Glomerular visceral epithelial cell (primary cell): ENCODE data around the gene PTPRD.

Experiments
- DNase-seq: peaks from one replicate; pipeline ENCODE4 v3.0.0-alpha.2; 2016; ENCODE audit errors: extremely low spot score

The PTPRD gene

DNA sequence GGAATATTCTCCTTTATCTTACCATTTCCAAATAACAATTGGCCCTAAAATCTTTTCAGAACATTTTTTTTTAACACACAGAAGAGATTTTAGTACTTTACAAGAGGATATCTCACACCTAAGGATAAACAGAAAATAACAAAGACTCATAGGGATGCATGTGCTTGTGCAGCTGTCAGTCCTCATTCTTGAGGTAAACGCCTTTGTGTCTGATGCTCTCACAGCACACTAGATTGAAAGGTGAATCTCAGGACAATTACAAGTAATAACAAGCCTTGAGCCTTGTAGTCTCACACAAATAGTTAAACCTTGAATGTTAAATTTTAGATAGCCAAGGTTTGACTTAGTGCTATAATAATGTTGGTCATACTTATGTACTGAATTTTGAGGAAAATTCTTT lies 439.2 kb downstream of the PTPRD start:
- no peak for DNase-seq

- no peak for DNase-seq
Observed at GRCh38 chr9:10172476-10172875, 440.3 kb downstream of the PTPRD start.

DNA sequence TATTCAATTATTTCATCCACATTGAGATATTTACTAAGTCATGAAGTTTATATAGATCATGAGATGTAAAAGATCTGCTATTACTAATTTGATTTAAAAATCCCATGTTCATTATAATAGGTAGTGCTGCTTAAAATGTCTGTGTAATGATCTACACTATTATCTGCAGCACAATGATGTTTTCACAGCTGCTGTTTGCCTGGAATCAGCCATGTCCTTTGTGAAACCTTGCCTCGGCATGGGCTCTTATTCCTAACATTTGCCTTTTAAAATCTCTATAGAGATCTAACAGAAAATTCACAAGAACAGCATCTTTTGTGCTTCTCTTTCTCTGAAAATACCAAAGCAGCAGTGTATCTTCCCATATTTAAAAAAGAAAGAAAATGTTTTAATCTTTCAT lies 444.6 kb downstream of the PTPRD start:
- DNase-seq: no peak

DNA sequence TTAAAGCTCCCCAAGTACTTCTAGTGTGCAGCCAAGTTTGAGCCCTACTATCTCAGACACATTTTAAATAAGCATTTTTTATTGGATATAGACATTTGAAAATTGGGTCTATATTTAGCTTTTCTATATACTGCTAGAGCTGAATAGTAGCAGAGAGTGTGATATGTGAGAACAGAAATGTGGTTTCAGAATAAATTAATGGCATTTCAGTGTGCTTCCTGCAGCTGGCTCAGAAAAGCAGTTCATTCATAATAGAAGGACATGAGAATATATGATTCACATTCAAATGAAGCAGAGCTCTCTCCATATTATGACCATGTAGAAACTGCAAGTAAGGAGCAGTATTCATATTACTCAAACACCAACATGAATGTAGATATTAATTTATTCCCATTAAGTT lies 464.0 kb downstream of the PTPRD start:
- DNase-seq: no peak

DNA sequence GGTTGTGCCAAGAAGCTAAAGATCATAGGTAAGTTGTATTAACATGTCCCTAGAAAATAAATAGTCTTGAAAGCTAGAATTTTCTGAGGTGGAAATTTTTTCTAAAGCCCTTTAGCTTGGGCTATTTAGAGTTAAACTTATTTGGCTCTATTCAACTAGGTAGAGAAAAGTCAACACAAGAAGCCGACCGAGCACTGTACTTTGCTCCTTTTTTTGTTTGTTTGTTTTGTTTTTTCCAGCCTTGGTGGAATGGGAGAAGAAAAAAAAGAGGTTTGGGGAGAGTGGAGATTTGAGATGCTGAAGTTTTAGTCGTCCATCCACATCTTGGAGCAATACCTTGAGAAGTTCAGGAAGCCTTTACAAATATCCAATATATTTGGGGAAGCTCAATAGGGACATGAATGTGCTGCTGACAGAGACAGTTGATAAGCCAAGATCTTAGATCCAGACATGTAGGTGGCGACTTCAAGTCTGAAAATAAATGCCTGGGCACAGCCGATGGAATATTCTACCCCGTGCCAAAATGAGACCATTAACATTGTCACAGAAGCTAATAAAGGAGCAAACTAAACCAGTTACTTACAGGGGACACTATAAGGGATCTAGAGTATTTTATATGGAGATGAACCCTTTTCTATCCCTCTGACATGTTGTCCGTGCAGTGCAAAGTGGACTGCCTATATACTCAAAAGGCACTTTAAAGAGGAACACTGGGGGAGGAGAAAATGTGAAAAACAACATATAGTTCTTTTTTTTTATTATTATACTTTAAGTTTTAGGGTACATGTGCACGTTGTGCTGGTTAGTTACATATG lies 466.1 kb downstream of the PTPRD start:
- no peak for DNase-seq

DNA sequence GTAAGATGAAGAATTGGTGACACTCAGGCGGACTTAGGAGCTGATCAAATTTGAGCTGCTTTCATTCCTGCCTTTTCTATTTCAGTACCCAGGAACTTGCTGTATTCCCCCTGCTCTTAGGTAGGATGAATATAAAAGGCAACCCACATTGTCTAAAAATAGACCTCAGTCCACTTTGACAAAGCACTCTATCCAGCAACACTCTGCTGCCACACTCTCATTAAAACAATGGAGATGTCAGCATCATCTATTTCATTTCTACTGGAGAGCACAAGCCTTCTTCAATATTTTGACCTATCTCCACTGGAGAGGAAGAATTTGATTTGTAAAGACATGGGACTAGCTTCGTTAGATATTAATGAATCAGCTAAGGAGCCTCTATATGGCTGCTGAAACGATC lies 468.4 kb downstream of the PTPRD start:
- no peak for DNase-seq

DNA sequence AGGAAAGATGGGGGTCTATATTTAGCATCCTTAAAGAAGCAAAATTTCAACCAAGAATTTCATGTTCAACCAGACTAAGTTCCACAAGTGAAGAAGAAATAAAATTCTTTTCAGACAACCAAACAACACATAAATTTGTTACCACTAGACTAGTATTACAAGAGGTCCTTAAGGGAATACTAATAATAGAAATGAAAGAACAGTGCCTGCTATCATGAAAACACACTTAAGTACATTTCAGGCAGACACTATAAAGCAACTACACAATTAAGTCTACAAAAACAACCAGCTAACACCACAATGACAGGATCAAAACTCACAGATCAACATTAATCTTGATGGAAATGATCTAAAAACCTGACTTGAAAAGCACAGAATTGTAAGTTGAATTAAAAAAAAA lies 477.2 kb downstream of the PTPRD start:
- no peak for DNase-seq

- DNase-seq: no peak
Observed at GRCh38 chr9:10134266-10134665, 478.5 kb downstream of the PTPRD start.

- DNase-seq: no peak
Observed at GRCh38 chr9:10130061-10130675, 482.6 kb downstream of the PTPRD start.

DNA sequence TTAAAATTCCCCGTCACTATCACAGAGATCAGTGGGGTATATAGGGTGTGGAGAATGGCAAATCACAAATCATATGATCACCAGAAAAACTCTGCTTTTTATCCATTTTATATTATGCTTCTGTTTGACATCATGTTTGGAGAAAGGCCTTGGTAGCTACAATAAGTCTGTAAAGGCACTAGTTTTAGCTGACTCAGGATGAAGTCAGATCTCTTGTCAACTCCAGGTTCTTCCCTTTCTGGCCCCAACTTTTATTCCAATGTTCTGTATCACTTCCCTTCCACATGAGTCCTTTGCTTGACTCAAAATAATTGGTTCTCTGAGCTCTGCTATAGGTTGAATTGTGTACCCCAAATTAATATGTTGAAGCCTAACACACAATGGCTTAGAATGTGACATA lies 484.9 kb downstream of the PTPRD start:
- no peak for DNase-seq

DNA sequence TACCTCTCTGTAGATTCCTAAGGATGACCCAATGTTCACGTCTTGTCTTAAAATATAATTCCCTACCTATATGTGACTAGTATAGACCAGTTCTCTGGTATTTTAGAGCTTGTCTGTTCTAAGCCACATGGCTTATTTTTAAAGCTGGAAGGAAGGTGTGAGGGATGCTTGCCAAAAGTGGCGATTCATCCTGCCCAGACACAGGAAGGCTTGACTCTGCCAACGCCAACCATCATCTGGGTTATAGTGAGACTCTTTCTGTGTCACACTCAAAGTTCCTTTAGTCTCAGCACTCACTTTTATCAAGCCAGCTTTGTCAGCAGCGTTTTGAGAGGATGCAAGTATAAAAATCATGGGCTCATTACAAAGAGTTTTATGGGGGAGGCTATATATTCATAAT lies 500.0 kb downstream of the PTPRD start:
- DNase-seq: no peak

GRCh38 chr9:10112070-10112469 lies 500.7 kb downstream of the PTPRD start:
- DNase-seq: no peak

GRCh38 chr9:10108815-10109214 lies 504.0 kb downstream of the PTPRD start:
- no peak for DNase-seq

DNA sequence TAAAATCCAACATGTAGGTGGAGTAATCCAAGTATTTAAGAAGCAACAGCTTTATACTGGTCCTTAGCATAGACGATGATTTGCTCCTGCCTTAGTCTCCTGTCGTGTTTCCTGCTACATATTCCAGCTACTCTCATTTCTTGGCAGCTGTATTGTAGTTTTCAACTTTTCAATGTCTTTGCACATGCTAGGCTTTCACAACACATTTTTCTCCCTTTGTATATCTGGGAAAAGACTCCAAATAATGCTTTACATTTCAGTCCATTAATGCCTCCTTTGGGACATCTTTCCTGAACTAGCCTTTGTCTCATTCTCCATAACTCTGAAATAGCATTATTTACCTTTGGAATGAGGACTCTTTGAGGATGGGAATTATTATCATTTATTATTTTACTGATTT lies 508.0 kb downstream of the PTPRD start:
- no peak for DNase-seq

GRCh38 chr9:10095208-10095607 lies 517.6 kb downstream of the PTPRD start:
- DNase-seq: no peak

GRCh38 chr9:10094563-10094962 lies 518.2 kb downstream of the PTPRD start:
- DNase-seq: no peak

GRCh38 chr9:10080012-10080411 lies 532.8 kb downstream of the PTPRD start:
- no peak for DNase-seq

DNA sequence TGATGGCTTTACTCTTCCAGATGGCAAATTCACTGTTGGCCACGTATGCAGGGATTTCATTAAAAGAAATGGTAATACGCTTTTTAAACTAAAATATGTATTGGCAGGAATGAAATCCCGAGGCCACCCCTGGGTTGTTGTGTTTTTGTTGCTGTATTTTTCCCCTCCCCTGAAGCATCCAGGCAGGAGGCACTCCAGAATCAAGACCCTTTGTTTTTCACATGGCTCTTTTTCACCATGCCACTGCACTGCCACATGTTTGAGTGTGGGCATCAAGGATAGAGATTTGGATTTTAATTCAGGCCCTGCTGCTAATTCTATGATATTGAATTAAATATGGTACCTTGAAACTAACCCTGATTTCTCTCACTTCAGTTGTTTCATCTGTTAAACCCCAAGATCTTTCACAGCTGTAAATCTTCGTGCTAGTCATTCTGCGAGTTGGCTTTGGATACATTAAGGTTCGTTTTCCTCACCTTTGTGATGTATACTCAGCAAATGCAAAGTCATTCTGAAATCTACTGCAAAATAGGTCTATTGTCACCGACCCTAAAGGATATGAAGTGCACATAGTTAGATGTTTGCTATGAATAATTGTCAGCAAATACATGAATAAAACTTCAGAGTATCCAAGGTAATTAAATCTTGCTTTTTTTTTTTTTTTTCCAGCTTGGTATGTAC lies 533.4 kb downstream of the PTPRD start:
- no peak for DNase-seq

DNA sequence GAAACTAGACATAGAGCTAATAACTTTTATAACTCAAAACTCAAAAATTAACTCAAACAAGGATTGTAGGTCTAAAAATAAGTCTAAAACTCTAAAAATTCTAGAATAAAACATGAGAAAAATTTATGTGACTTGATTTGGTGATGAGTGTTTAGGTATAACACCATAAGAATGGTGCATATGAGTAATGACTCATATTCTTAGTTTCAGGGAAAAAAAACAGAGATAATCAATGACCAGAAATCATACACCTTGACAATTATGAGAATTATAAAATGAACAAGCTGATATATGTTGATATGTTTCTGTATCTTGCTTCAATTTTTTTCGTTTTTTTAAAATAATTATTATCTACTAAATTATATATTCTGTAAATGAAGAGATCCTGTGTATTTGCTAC lies 541.2 kb downstream of the PTPRD start:
- no peak for DNase-seq

DNA sequence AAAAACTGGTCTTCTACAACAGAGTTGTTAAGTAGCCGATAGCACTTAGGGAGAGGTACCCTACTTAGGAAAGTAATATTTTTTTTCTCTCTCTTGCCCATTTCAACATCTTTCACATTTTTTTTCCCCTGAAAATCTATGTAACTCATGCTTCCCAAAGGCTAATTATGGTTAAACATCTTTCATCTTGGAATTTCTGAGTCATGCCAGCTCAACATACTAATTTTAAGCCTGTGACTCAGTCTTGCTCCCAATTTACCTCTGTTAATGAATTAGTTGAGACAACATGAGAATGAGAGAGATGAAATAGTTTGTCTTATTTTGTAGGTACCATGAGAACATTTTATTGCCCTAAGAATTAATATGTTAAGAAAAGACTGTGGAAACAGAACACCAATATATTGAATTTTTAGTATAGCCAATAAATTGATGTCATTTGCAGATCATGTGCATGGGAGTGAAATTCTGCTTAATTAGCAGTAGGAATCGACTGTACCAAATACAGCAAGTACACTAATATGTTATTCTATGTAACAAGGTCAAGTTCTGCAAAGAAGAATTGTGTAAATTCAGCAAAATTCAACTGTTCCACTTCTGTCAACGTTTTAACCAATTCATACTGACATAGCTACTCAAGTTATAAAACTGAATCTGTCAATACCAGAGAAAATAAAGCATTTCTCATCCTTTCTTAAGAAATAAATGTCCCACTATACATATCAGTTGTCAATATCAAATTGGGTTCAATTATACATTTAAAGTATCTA lies 550.0 kb downstream of the PTPRD start:
- DNase-seq: no peak

GRCh38 chr9:10059044-10059443 lies 553.8 kb downstream of the PTPRD start:
- no peak for DNase-seq

- DNase-seq: no peak
Observed at GRCh38 chr9:10055886-10056395, 556.9 kb downstream of the PTPRD start.
